ENCODE measurements around the gene PGA3.
A peak's percentile ranks its signal among the peaks of the same experiment; 100 is the strongest.
"Not testable (repeated sequence)": the region's sequence is repeated elsewhere in the genome, so short reads cannot be mapped to it uniquely, and the experiment has no call there.

Gene PGA3

DNA sequence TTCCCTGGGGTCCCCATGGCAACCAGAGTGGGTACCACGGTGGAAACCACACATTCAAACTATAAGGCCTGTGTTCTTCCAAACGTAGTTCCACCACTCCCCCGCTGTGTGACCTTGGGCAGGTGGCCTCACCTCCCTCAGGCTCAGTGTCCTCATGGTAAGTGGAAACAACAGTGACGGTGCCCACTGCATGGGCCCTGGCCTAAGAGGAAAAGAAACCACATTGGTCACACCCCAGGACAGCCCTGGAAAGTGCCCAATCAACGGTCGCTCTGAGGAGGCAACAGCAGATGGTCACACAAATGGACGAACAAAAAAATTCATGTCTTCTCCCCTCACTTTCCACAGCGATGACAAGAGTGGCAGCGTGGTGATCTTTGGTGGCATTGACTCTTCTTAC, 44.8 kb downstream of the PGA3 start:
- H3K9me3 Mint-ChIP-seq; H3K27me3 Mint-ChIP-seq (ENCODE audit: low read depth); H3K4me3 Mint-ChIP-seq; H3K36me3 Mint-ChIP-seq (ENCODE audit: low read depth); H3K27ac Mint-ChIP-seq: not testable (repeated sequence)
- H3K4me1 Mint-ChIP-seq = peaks cover 19% of the 10 kb centered on the region

DNA sequence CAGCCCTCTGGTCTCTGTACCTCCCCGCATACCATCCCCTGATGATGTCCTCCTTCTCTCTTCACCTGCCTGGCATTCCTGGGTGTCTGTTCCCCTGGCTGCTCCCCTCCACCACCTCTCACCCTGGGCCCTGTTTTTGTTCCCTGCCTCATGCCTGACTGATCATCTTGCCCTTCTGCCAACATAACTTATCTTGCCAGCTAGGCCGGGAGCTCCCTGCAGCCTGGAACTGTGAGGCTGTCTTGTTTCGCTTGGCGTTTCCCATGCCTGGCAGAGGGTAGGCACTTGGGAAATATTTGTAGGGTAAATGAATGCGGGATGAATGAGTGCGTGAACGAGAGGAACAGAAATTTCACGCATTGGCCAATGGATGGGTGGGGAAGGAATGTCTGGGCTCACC, 45.9 kb downstream of the PGA3 start:
- H3K27ac Mint-ChIP-seq = peak overlapping the region in 1 of 3 experiments; percentile 60
- not testable (repeated sequence) for H3K36me3 Mint-ChIP-seq (ENCODE audit: low read depth); H3K27me3 Mint-ChIP-seq (ENCODE audit: low read depth); H3K9me3 Mint-ChIP-seq; H3K4me3 Mint-ChIP-seq
- peaks cover 19% of the 10 kb centered on the region for H3K4me1 Mint-ChIP-seq

DNA sequence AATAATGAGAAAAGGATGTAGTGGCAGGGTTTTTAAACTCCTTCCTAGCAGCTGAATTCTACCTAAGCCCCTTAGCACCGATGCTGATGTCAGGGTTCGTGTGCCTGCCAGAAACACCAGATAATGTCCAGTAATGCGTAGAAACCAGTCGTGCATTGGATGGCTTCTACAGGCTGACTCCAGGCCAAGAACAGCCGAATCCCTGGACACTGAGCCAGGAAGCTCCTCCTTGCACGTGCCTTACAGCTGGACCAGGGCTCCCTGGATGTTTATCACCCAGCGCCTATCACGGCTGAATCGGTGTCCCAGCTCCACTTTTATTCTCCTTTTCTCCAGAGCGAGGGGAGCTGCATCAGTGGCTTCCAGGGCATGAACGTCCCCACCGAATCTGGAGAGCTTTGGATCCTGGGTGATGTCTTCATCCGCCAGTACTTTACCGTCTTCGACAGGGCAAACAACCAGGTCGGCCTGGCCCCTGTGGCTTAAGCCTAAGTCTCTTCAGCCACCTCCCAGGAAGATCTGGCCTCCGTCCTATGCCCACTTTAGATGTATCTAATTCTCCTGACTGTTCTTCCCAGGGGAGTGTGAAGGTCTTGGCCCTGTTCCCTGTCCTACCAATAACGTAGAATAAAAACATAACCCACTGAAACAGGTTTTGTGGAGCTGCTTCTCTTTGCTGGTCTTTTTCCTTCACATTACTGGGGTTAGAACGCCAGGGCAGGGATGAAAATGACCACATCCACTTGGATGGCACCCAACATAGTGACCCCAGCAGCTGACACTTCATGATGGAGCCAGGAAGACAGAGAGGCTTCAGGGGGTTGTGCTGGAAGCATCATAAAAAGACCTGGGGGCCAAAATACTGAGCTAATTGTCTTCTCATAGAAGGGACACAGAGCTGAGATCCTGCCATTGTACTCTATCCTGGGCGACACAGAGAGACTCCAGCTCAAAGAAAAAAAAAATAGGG, 47.8 kb downstream of the PGA3 start:
- H3K36me3 Mint-ChIP-seq (ENCODE audit: low read depth); H3K4me3 Mint-ChIP-seq; H3K9me3 Mint-ChIP-seq; H3K27ac Mint-ChIP-seq; H3K27me3 Mint-ChIP-seq (ENCODE audit: low read depth): not testable (repeated sequence)
- H3K4me1 Mint-ChIP-seq = peaks cover 19% of the 10 kb centered on the region

DNA sequence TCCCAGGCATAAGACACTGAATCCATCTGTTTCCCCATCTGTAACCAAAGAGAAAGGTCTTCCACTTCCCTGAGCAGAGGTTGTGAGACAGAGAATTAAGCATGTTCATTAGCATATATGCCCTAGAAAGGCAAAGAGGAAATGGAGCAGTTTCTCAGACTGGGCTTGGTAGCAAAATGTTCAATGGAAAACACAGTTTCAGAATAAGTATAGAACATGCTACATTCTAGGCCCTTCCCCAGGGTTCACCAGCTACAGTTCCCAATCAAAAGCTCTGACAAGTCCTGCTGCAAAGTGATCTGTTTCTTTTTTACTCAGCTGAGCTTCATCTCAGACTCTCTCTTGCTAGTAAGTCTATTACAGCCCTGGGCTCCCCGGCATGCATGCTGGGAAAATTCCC, 49.0 kb downstream of the PGA3 start:
- H3K9me3 Mint-ChIP-seq; H3K36me3 Mint-ChIP-seq (ENCODE audit: low read depth); H3K4me3 Mint-ChIP-seq; H3K27ac Mint-ChIP-seq; H3K27me3 Mint-ChIP-seq (ENCODE audit: low read depth): not testable (repeated sequence)
- H3K4me1 Mint-ChIP-seq = peaks cover 19% of the 10 kb centered on the region

DNA sequence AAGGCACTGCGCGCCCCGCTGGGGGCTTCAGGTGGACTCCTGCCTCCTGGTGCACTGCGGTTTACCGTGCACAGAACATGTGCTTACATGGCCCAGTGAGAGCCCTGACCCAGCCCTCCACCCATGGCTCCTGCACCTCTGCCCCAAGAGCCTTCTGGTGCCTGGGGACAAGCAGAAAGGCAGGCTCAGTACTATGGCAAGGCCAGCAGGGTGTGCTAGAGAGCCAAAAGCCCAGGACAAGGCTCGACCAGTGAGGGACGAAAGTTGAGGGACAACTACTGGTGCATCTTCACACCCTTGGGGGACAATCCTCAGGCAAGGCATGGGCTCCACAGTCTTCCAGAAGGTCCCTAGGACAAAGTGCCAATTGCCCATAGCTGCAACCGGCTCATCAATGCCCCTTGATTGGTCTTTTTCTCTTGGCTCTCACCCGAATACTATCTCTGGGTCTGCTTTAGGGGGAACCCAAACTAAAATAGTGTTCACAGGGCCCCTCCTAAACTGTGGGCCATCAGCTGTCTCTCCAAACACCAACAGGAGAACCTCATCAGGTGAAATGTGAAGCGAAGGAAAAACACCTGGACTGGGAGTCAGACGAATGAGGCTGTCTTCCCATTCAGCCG, 51.2 kb downstream of the PGA3 start:
- Mint-ChIP-seq H3K9me3 (no peaks in the 10 kb centered on the region), H3K27ac (no peak overlapping the region), H3K36me3 (ENCODE audit: low read depth) (no peaks in the 10 kb centered on the region), H3K27me3 (ENCODE audit: low read depth) (no peaks in the 10 kb centered on the region), H3K4me1 (peaks cover 13% of the 10 kb centered on the region), H3K4me3 (no peak overlapping the region)
- TF ChIP-seq, protein P1, sequence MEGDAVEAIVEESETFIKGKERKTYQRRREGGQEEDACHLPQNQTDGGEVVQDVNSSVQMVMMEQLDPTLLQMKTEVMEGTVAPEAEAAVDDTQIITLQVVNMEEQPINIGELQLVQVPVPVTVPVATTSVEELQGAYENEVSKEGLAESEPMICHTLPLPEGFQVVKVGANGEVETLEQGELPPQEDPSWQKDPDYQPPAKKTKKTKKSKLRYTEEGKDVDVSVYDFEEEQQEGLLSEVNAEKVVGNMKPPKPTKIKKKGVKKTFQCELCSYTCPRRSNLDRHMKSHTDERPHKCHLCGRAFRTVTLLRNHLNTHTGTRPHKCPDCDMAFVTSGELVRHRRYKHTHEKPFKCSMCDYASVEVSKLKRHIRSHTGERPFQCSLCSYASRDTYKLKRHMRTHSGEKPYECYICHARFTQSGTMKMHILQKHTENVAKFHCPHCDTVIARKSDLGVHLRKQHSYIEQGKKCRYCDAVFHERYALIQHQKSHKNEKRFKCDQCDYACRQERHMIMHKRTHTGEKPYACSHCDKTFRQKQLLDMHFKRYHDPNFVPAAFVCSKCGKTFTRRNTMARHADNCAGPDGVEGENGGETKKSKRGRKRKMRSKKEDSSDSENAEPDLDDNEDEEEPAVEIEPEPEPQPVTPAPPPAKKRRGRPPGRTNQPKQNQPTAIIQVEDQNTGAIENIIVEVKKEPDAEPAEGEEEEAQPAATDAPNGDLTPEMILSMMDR (IDR thresholded peaks at IDR 0.05; ENCODE audit: unreplicated experiment in 3 of 3) = peak; percentile 57 to 75 (median 68)

DNA sequence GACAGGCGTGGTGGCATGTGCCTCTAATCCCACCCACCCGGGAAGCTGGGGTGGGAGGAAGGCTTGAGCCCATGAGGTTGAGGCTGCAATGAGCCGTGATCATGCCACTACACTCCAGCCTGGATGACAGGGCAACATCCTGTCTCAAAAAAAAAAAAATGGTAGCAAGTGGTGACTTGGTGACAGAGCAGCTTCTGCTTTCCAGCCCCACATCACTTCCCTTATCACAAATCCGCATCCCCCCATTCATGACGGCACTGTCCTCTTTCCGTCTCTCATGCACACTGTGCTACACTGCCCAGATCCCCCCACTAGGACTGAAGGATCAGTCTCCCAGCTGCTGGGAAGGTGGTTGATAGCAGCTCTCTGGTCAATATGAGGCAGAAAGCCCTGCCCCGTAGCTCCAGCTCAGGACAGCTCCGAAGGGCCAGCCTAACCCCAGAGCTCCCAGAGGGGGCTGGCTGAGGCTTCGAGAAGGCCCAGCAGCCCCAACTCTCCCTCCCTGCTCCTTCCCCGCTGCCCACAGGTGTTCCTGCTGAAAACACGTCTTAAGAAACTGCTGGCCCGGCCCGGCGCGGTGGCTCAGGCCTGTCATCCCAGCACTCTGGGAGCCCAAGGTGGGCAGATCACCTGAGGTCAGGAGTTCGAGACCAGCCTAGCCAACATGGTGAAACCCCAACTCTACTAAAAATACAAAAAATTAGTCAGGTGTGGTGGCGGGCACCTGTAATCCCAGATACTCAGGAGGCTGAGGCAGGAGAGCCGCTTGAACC, 53.6 kb downstream of the PGA3 start:
- no peak overlapping the region for H3K4me3 Mint-ChIP-seq
- H3K36me3 Mint-ChIP-seq (ENCODE audit: low read depth) = no peaks in the 10 kb centered on the region
- no peaks in the 10 kb centered on the region for H3K9me3 Mint-ChIP-seq
- TF ChIP-seq, protein P1 (IDR thresholded peaks at IDR 0.05; ENCODE audit: unreplicated experiment in 3 of 3) = no peak
- H3K27me3 Mint-ChIP-seq (ENCODE audit: low read depth) = no peaks in the 10 kb centered on the region
- H3K4me1 Mint-ChIP-seq = no peaks in the 10 kb centered on the region
- no peak overlapping the region for H3K27ac Mint-ChIP-seq

DNA sequence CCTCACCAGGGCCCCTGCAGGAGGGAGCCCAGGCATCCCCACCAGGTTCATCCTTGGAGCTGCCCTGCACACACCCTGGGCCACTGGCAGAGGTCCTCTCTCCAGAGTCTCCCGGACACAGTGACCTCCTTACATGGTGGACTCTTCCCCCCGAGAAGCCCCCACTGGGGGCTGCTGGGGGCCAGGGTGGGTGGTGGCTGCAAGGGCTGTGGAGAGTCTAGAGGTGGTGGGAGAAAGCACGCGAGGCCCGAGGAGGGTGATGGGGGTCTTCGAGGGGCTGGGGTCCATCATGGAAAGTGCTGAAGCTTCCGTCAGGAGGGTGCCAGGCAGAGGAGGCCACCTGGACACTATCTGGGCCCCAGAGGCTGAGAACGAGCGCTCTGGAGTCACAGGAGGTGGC, 55.2 kb downstream of the PGA3 start:
- H3K36me3 Mint-ChIP-seq (ENCODE audit: low read depth) = peaks cover 4% of the 10 kb centered on the region
- H3K27ac Mint-ChIP-seq = no peak overlapping the region
- no peaks in the 10 kb centered on the region for H3K4me1 Mint-ChIP-seq
- no peaks in the 10 kb centered on the region for H3K9me3 Mint-ChIP-seq
- TF ChIP-seq, protein P1 (IDR thresholded peaks at IDR 0.05; ENCODE audit: unreplicated experiment in 3 of 3) = no peak
- H3K27me3 Mint-ChIP-seq (ENCODE audit: low read depth) = no peaks in the 10 kb centered on the region
- H3K4me3 Mint-ChIP-seq = no peak overlapping the region

Data from nephron (organoid).